ENCODE measurements around the gene CRADD.

GRCh38 chr12:93653079-93653478 is 24.1 kb upstream of the CRADD start:
- TF ChIP-seq CTCF (IDR thresholded peaks at IDR 0.05) (no peak), POLR2A (IDR thresholded peaks at IDR 0.05) (no peak)

Data from body of pancreas (tissue), 4 donors.